ENCODE results near the gene FOXO6. TPM values are rescaled to one million over a fixed set of nuclear protein-coding genes. Genes with fewer than 3 reads are reported as not detected.

FOXO6 gene
- total RNA-seq, 3 donors from 2014 or later, result 0.98 to 1.3 TPM; not detected in 1

DNA sequence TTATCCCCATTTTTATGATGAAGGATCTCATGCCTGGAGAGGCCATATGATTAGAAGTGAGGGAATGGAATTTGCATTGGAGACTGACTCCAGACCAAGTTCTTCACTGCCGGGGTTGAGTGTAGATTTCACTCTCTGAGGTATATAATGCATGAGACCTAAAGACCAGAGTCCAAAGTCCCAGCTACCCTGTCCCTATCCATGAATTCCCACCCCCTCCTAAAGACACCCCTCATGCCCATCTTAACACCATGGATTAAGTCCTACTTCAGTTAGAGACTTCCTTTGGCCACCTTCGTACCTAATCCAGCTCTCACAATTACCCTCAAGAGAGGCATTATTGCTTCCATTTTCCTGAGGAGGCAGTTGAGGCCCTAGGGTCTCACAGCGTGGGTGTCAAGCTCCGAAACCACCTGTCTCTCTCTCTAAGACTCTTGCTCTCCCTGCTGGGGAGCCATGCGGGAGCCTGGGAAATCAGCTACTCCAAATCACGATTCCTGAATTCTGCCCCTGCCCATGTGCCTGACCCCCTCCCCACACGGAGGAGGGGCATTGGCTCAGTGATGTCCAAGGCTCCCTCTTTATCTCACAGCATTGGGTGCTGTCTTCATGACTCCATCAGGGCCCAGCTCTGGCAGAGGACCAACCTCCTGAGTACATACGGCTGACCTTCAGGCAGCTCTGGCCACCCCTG lies 11.7 kb upstream of the FOXO6 start:
- TF ChIP-seq CTCF (IDR thresholded peaks at IDR 0.05), result no peak
- no peak for TF ChIP-seq POLR2A (IDR thresholded peaks at IDR 0.05)
- no peak for TF ChIP-seq POLR2AphosphoS5 (IDR thresholded peaks at IDR 0.05)
- H3K4me3 ChIP-seq, result no peak overlapping the region
- no peak for DNase-seq (ENCODE audit: low spot score in 2 of 2)
- no peaks in the 10 kb centered on the region for H3K4me1 ChIP-seq
- intact Hi-C loops (cut with DNase I; ENCODE audit: low total_unique reads), result no loop called here
- no peaks in the 10 kb centered on the region for H3K36me3 ChIP-seq
- H3K27ac ChIP-seq, result no peak overlapping the region
- H3K9me3 ChIP-seq, result no peaks in the 10 kb centered on the region
- H3K27me3 ChIP-seq, result no peaks in the 10 kb centered on the region

DNA sequence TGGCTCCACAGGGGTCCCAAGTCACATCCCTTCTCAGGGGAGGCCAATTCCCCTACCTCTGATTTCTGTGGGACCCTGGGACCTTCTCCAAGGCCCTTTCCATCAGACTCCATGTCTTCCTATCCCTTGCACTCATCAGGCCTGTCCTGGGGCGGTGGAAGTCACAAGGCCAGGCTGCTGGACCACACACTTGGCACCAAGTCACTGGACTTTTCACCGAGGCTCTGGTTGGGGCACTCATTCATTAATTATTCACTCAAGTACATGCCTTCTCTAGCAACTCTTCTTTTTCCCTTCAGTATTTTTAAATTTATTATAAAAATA lies 11.2 kb upstream of the FOXO6 start:
- Histone ChIP-seq H3K27me3 (no peaks in the 10 kb centered on the region), H3K9me3 (no peaks in the 10 kb centered on the region), H3K36me3 (no peaks in the 10 kb centered on the region), H3K27ac (no peak overlapping the region), H3K4me1 (no peaks in the 10 kb centered on the region), H3K4me3 (no peak overlapping the region)
- no peak for TF ChIP-seq POLR2A (IDR thresholded peaks at IDR 0.05)
- no peak for TF ChIP-seq POLR2AphosphoS5 (IDR thresholded peaks at IDR 0.05)
- TF ChIP-seq CTCF (IDR thresholded peaks at IDR 0.05), result no peak
- DNase-seq (ENCODE audit: low spot score in 2 of 2), result no peak
- intact Hi-C loops (cut with DNase I; ENCODE audit: low total_unique reads), result no loop called here

DNA sequence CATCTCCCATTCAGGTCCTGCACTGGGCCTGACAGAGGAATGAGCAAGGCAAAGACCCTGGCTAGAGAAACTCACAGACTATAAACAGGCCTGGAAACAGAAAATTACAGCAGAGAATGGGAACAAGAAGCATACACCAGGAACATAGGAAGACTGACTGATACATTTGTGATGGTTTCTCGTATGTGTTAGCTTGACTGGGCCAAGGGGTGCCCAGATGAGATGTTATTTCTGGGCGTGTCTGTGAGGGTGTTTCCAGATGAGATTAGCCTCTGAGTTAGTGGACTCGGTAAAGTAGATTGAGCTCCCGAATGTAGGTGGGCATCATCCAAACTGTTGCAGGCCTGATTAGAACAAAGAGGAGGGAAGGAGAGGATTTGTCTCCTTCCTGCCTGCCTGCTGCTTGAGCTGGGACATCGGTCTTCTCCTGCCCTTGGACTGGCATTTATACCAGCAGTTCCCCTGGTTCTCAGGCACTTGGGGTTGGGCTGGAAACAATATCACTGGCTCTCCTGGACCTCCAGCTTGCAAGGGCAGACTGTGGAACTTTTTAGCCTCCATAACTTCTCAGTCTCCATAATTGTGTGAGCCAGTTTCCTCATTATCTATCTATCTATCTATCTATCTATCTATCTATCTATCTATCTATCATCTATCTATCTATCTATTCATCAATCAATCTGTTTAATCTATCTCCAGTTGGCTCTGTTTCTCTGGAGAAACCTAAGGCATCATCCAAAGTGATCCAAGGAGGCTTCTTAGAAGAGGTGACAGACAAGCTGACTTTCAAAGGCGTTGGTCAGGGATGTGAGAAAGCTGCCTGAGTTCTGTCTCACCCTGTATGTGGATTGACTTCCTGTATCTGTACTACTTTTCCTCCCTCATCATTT lies 9.7 kb upstream of the FOXO6 start:
- no peak overlapping the region for H3K4me3 ChIP-seq
- no peaks in the 10 kb centered on the region for H3K9me3 ChIP-seq
- H3K4me1 ChIP-seq, result no peaks in the 10 kb centered on the region
- DNase-seq (ENCODE audit: low spot score in 2 of 2), result no peak
- no peaks in the 10 kb centered on the region for H3K27me3 ChIP-seq
- no peak overlapping the region for H3K27ac ChIP-seq
- TF ChIP-seq POLR2AphosphoS5 (IDR thresholded peaks at IDR 0.05) (no peak), POLR2A (IDR thresholded peaks at IDR 0.05) (no peak), CTCF (IDR thresholded peaks at IDR 0.05) (no peak)
- no peaks in the 10 kb centered on the region for H3K36me3 ChIP-seq
- intact Hi-C loops (cut with DNase I; ENCODE audit: low total_unique reads), result no loop called here

DNA sequence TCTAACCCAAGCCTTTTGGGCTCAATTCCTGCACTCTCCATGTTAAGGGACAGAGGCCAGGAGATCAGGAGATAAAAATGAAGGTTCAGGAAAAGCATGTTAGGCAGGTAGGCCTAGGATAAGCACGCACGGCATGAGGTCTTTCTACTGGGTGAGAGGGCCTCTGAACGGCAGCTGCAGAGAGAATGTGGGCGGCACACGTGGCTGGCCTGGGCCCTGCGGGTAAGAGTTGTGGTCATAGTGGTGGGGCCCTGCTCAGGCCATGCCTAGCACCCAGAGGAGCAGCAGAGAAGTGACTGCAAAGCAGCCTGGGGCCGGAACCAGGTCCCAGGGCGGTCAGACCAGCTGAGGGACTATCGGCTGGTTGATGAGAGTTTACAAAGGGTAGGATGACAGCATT lies 7.5 kb upstream of the FOXO6 start:
- H3K27ac ChIP-seq, result peak overlapping the region; percentile 23 to 58
- intact Hi-C loops (cut with DNase I; ENCODE audit: low total_unique reads), result no loop called here
- H3K27me3 ChIP-seq, result no peaks in the 10 kb centered on the region
- peak; percentile 63 to 84 for DNase-seq (ENCODE audit: low spot score in 2 of 2)
- TF ChIP-seq CTCF (IDR thresholded peaks at IDR 0.05) (peak in 1 of 3 donors; percentile 20), POLR2AphosphoS5 (IDR thresholded peaks at IDR 0.05) (peak in 2 of 3 donors; percentile 15 to 59), POLR2A (IDR thresholded peaks at IDR 0.05) (no peak)
- H3K4me1 ChIP-seq, result peaks cover 7 to 9% of the 10 kb centered on the region in 2 donors
- H3K9me3 ChIP-seq, result no peaks in the 10 kb centered on the region
- no peak overlapping the region for H3K4me3 ChIP-seq
- no peaks in the 10 kb centered on the region for H3K36me3 ChIP-seq

DNA sequence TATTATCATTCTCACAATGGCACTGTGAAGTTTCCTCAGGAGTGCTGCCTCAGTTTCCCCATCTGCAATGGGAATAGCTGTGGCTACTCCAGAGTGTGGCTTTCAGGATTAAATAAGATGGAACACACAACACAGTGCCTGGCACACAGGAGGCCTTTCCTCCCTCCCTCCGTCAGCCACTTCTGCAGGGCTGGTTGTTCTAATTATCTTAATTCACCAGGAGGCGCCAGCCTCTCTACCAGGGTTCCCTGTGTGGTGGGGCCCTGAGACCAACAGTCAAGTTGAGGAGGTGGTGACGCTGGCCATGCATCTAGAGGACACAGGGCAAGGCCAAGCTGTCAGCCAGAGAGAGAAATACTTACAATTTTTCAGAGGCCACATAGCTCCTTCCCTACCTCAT lies 6.3 kb upstream of the FOXO6 start:
- no peak for TF ChIP-seq CTCF (IDR thresholded peaks at IDR 0.05)
- TF ChIP-seq POLR2A (IDR thresholded peaks at IDR 0.05), result no peak
- no peak for TF ChIP-seq POLR2AphosphoS5 (IDR thresholded peaks at IDR 0.05)
- intact Hi-C loops (cut with DNase I; ENCODE audit: low total_unique reads), result no loop called here

More for the DNA sequence above, 6.3 kb upstream of the FOXO6 start:
- peaks cover 7 to 9% of the 10 kb centered on the region in 2 donors for H3K4me1 ChIP-seq
- H3K4me3 ChIP-seq, result no peak overlapping the region
- no peak overlapping the region for H3K27ac ChIP-seq
- no peak for DNase-seq (ENCODE audit: low spot score in 2 of 2)
- no peaks in the 10 kb centered on the region for H3K9me3 ChIP-seq
- no peaks in the 10 kb centered on the region for H3K27me3 ChIP-seq
- H3K36me3 ChIP-seq, result no peaks in the 10 kb centered on the region
